DND-41 (cell line): ENCODE data around the gene PACS2.

Source experiments
- CTCF ChIP-seq: IDR thresholded peaks from 2 replicates; pipeline ENCODE4 v1.5.1; 2012; ENCODE audit warnings: borderline replicate concordance, low read length, moderate library complexity, mild to moderate bottlenecking; ENCODE audit not compliant: poor library complexity, severe bottlenecking; ENCODE audit errors: extremely low read depth
- EZH2 ChIP-seq: IDR thresholded peaks from 3 replicates; pipeline ENCODE4 v1.6.1; 2012; ENCODE audit warnings: borderline replicate concordance, low read depth, mild to moderate bottlenecking, moderate library complexity, low read length, inconsistent platforms; ENCODE audit not compliant: severe bottlenecking

- TF ChIP-seq CTCF: no peak
- TF ChIP-seq EZH2: no peak
Measured at GRCh38 chr14:105386581-105387529, 72.3 kb downstream of the PACS2 start.
